ENCODE results near the gene WDR13. TPM values are rescaled to one million over a fixed set of nuclear protein-coding genes. Genes with fewer than 3 reads are reported as not detected.

WDR13 gene
- total and polyA plus RNA-seq, 2 experiments from 2014 or later = 117 to 167 TPM

DNA sequence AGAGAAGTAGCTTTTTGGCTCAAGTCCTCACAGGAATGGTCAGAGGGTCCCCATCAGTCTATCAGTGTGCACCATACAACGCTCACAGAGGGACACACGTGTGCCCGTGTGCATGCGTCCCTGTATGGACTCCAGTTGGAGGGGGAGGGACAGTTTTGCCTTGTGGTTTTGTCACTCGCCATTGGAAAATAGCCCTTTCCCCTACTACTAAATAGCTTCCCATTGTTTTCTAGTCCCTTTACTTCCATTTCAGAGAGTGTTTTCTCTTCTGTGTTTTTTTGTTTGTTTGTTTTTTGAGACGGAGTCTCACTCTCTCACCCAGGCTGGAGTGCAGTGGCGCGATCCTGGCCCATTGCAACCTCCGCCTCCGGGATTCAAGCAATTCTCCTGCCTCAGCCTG is 34.9 kb downstream of the WDR13 start:
- TF ChIP-seq EZH2 (IDR thresholded peaks at IDR 0.05; ENCODE audit: borderline replicate concordance) = no peak
- TF ChIP-seq, protein P1, sequence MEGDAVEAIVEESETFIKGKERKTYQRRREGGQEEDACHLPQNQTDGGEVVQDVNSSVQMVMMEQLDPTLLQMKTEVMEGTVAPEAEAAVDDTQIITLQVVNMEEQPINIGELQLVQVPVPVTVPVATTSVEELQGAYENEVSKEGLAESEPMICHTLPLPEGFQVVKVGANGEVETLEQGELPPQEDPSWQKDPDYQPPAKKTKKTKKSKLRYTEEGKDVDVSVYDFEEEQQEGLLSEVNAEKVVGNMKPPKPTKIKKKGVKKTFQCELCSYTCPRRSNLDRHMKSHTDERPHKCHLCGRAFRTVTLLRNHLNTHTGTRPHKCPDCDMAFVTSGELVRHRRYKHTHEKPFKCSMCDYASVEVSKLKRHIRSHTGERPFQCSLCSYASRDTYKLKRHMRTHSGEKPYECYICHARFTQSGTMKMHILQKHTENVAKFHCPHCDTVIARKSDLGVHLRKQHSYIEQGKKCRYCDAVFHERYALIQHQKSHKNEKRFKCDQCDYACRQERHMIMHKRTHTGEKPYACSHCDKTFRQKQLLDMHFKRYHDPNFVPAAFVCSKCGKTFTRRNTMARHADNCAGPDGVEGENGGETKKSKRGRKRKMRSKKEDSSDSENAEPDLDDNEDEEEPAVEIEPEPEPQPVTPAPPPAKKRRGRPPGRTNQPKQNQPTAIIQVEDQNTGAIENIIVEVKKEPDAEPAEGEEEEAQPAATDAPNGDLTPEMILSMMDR (IDR thresholded peaks at IDR 0.05; ENCODE audit: poor library complexity) = no peak
- no peak for TF ChIP-seq EZH2phosphoT487 (IDR thresholded peaks at IDR 0.05; ENCODE audit: low read depth, severe bottlenecking, unreplicated experiment)
- WGBS (ENCODE audit: low lambda C conversion rate, missing lambda C conversion rate) = 89% methylated on average over 10 of the region's 10 CpGs
- Histone ChIP-seq H3K27ac (no peak overlapping the region), H3K4me2 (no peak overlapping the region), H3K4me1 (ENCODE audit: insufficient read depth) (no peaks in the 10 kb centered on the region), H3K36me3 (replicated peaks; ENCODE audit: insufficient read depth, low read depth) (no peaks in the 10 kb centered on the region), H4K20me1 (ENCODE audit: insufficient read depth, poor library complexity, severe bottlenecking) (no peaks in the 10 kb centered on the region), H2AFZ (no peak overlapping the region), H3K27me3 (no peaks in the 10 kb centered on the region), H3K79me2 (no peaks in the 10 kb centered on the region), H3K9me3 (ENCODE audit: low read depth) (no peaks in the 10 kb centered on the region), H3K9me2 (replicated peaks; ENCODE audit: insufficient read depth) (no peaks in the 10 kb centered on the region), H3K4me3 (no peak overlapping the region)
- DNase-seq (ENCODE audit: low spot score) = no peak

DNA sequence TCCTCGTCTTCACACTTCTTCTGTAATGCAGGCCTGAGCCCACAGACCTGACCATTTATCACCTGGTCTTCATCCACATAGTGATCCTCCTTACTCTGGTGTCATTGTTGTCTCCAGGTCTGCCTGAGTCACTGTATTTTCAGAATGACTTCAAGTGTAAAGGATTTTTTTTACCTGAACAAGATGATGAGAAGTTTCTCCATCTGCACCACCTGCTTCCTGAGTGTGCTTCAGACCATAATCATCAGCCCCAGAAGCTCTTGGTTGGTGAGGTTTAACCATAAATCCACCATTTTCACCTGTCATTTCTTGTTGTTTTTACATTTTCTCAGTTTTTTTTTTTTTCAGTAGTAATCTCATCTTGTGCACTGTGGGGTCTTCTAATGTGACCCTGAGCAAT is 39.0 kb downstream of the WDR13 start:
- no peaks in the 10 kb centered on the region for H3K4me1 ChIP-seq (ENCODE audit: insufficient read depth)
- H3K79me2 ChIP-seq = no peaks in the 10 kb centered on the region
- H3K36me3 ChIP-seq (replicated peaks; ENCODE audit: insufficient read depth, low read depth) = no peaks in the 10 kb centered on the region
- H3K4me3 ChIP-seq = no peak overlapping the region
- H3K9me2 ChIP-seq (replicated peaks; ENCODE audit: insufficient read depth) = no peaks in the 10 kb centered on the region
- H3K9me3 ChIP-seq (ENCODE audit: low read depth) = no peaks in the 10 kb centered on the region
- no peaks in the 10 kb centered on the region for H3K27me3 ChIP-seq
- H3K27ac ChIP-seq = no peak overlapping the region
- TF ChIP-seq, protein P1 (IDR thresholded peaks at IDR 0.05; ENCODE audit: poor library complexity) = no peak
- TF ChIP-seq EZH2 (IDR thresholded peaks at IDR 0.05; ENCODE audit: borderline replicate concordance) = no peak
- no peak for TF ChIP-seq EZH2phosphoT487 (IDR thresholded peaks at IDR 0.05; ENCODE audit: low read depth, severe bottlenecking, unreplicated experiment)
- no peak overlapping the region for H3K4me2 ChIP-seq
- H4K20me1 ChIP-seq (ENCODE audit: insufficient read depth, poor library complexity, severe bottlenecking) = no peaks in the 10 kb centered on the region
- no peak for DNase-seq (ENCODE audit: low spot score)
- no peak overlapping the region for H2AFZ ChIP-seq
- WGBS (ENCODE audit: low lambda C conversion rate, missing lambda C conversion rate) = 79% methylated on average over 1 of the region's 1 CpG

DNA sequence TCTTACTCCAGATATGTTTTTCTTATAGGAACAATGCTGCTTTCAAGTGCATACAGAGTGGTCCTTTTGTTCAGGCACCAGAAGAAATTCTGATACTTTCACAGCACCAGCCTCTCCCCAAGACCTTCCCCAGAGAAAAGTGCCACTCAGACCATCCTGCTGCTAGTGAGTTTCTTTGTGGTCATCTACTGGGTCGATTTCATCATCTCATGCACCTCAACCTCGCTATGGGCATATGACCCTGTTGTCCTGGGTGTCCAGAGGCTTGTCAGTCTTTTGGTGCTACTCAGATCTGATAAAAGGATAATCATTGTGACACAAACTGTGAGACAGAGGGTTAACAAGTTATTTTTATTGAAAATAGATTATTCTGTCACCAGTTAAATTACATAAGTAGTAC is 39.5 kb downstream of the WDR13 start:
- WGBS (ENCODE audit: low lambda C conversion rate, missing lambda C conversion rate) = 41% methylated on average over 2 of the region's 2 CpGs

More for the DNA sequence above, 39.5 kb downstream of the WDR13 start:
- Histone ChIP-seq H2AFZ (no peak overlapping the region), H3K4me3 (no peak overlapping the region), H3K9me2 (replicated peaks; ENCODE audit: insufficient read depth) (no peaks in the 10 kb centered on the region), H3K27me3 (no peaks in the 10 kb centered on the region), H3K4me1 (ENCODE audit: insufficient read depth) (no peaks in the 10 kb centered on the region), H3K9me3 (ENCODE audit: low read depth) (no peaks in the 10 kb centered on the region), H3K79me2 (no peaks in the 10 kb centered on the region), H4K20me1 (ENCODE audit: insufficient read depth, poor library complexity, severe bottlenecking) (no peaks in the 10 kb centered on the region), H3K4me2 (no peak overlapping the region), H3K27ac (no peak overlapping the region), H3K36me3 (replicated peaks; ENCODE audit: insufficient read depth, low read depth) (no peaks in the 10 kb centered on the region)
- DNase-seq (ENCODE audit: low spot score) = no peak
- TF ChIP-seq EZH2phosphoT487 (IDR thresholded peaks at IDR 0.05; ENCODE audit: low read depth, severe bottlenecking, unreplicated experiment) (no peak), EZH2 (IDR thresholded peaks at IDR 0.05; ENCODE audit: borderline replicate concordance) (no peak)
- TF ChIP-seq, protein P1 (IDR thresholded peaks at IDR 0.05; ENCODE audit: poor library complexity) = no peak
